ENCODE data around the gene BBIP1. TPM values are rescaled to one million over a fixed set of nuclear protein-coding genes. Genes with fewer than 3 reads are reported as not detected.

The BBIP1 gene
- total RNA-seq: 10 to 100 TPM; 20.0 to 35.0 (median 23.6) TPM

DNA sequence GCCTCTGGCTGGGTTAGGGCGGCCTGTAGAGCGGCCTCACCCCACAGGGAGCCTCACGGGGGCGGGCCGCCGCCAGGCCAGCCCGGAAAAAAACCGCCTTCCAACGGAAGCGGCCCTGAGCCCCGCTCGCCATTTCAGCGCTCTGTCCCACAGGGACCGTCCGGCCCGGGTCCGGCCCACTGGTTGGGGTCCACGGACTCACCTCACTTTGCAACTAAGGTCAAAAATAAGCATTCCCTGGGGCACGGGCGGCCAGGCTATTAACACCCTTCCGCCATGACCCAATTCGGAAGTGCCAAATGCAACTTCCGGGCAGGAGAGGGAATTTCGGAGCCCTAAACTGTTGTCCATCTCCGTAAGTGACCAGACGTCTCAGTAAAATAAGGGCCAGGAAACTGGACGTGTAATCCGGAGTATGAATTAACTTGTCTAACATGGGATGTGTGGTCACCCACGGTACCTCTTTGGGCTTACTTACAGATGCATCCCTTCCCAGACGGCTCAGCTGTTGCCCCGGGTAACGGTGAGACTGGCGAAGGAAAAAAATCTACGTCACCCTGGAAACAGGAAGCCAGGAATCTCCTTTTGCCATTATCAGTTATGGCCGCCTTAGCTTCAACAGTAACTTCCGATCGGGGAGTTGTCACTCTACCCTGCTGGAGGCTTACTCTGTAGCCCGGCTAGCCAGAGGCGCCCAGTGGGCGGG, at the start of gene BBIP1:
BBIP1 (minus strand) TSS at position 538 of the 706 bp plus-strand sequence. CDS start 1,023 bp downstream, outside the sequence.
- no peaks in the 10 kb centered on the region for H3K9me3 ChIP-seq
- peak within 1 kb of the TSS; percentile 99 to 100 for H3K27ac ChIP-seq
- no peak for DNase-seq (ENCODE audit: low spot score in 2 of 2)
- intact Hi-C loops (cut with DNase I; ENCODE audit: low total_unique reads): no loop called here
- peak within 1 kb of the TSS; percentile 76 to 82 (median 80) for H3K4me3 ChIP-seq
- no peaks in the 10 kb centered on the region for H3K36me3 ChIP-seq
- H3K4me1 ChIP-seq: no peaks in the 10 kb centered on the region
- TF ChIP-seq POLR2AphosphoS5 (IDR thresholded peaks at IDR 0.05) (peak; percentile 90 to 91 (median 90)), CTCF (IDR thresholded peaks at IDR 0.05) (peak in 1 of 3 donors; percentile 9), POLR2A (IDR thresholded peaks at IDR 0.05) (peak; percentile 80)
- no peaks in the 10 kb centered on the region for H3K27me3 ChIP-seq

GRCh38 chr10:110967645-110968044, 48.7 kb upstream of the BBIP1 start:
- no peak overlapping the region for H3K4me3 ChIP-seq
- no peaks in the 10 kb centered on the region for H3K27me3 ChIP-seq
- TF ChIP-seq POLR2A (IDR thresholded peaks at IDR 0.05): no peak
- TF ChIP-seq CTCF (IDR thresholded peaks at IDR 0.05): no peak
- no peak for TF ChIP-seq POLR2AphosphoS5 (IDR thresholded peaks at IDR 0.05)
- H3K36me3 ChIP-seq: no peaks in the 10 kb centered on the region
- DNase-seq (ENCODE audit: low spot score in 2 of 2): no peak
- H3K9me3 ChIP-seq: no peaks in the 10 kb centered on the region
- intact Hi-C loops (cut with DNase I; ENCODE audit: low total_unique reads): no loop called here
- no peaks in the 10 kb centered on the region for H3K4me1 ChIP-seq
- H3K27ac ChIP-seq: no peak overlapping the region

GRCh38 chr10:110967009-110967630, 48.1 kb upstream of the BBIP1 start:
- Histone ChIP-seq H3K4me1 (no peaks in the 10 kb centered on the region), H3K4me3 (no peak overlapping the region), H3K9me3 (no peaks in the 10 kb centered on the region), H3K27ac (no peak overlapping the region), H3K27me3 (no peaks in the 10 kb centered on the region), H3K36me3 (no peaks in the 10 kb centered on the region)
- intact Hi-C loops (cut with DNase I; ENCODE audit: low total_unique reads): no loop called here
- no peak for DNase-seq (ENCODE audit: low spot score in 2 of 2)
- TF ChIP-seq POLR2AphosphoS5 (IDR thresholded peaks at IDR 0.05) (no peak), POLR2A (IDR thresholded peaks at IDR 0.05) (no peak)

- no peaks in the 10 kb centered on the region for H3K27me3 ChIP-seq
- DNase-seq (ENCODE audit: low spot score in 2 of 2): no peak
- no peak for TF ChIP-seq POLR2A (IDR thresholded peaks at IDR 0.05)
- TF ChIP-seq POLR2AphosphoS5 (IDR thresholded peaks at IDR 0.05): no peak
- no peak for TF ChIP-seq CTCF (IDR thresholded peaks at IDR 0.05)
- no peaks in the 10 kb centered on the region for H3K9me3 ChIP-seq
- no peaks in the 10 kb centered on the region for H3K4me1 ChIP-seq
- intact Hi-C loops (cut with DNase I; ENCODE audit: low total_unique reads): no loop called here
- H3K4me3 ChIP-seq: no peak overlapping the region
- no peak overlapping the region for H3K27ac ChIP-seq
- no peaks in the 10 kb centered on the region for H3K36me3 ChIP-seq
These were observed 47.2 kb upstream of the BBIP1 start for GRCh38 chr10:110966146-110966545.

- Histone ChIP-seq H3K36me3 (no peaks in the 10 kb centered on the region), H3K27me3 (no peaks in the 10 kb centered on the region), H3K27ac (no peak overlapping the region), H3K4me1 (no peaks in the 10 kb centered on the region), H3K4me3 (no peak overlapping the region), H3K9me3 (no peaks in the 10 kb centered on the region)
- no peak for TF ChIP-seq CTCF (IDR thresholded peaks at IDR 0.05)
- TF ChIP-seq POLR2AphosphoS5 (IDR thresholded peaks at IDR 0.05): no peak
- no peak for TF ChIP-seq POLR2A (IDR thresholded peaks at IDR 0.05)
- intact Hi-C loops (cut with DNase I; ENCODE audit: low total_unique reads): no loop called here
- DNase-seq (ENCODE audit: low spot score in 2 of 2): no peak
These were observed 46.2 kb upstream of the BBIP1 start for GRCh38 chr10:110965216-110965615.
